Endothelial cell of umbilical vein (primary cell): ENCODE data around the gene CCND2. TPM values are rescaled to one million over a fixed set of nuclear protein-coding genes. Genes with fewer than 3 reads are reported as not detected.

ENCODE experiments used
- BruUV-seq: library from RNA; stranded (reverse); fragments of 400-500 nt; replicated peaks from 2 replicates; lab custom pipeline; 2021; lab: Mats Ljungman, UMichigan
- CTCF ChIA-PET: fragments of 300-600, 350-600 bp; sonication (Branson Sonifier 250); formaldehyde crosslinking; loops from one replicate; lab custom pipeline; 2021; ENCODE audit warnings: antibody characterized with exemption, inconsistent platforms; lab: Charles Lee
- POLR2A ChIA-PET: fragments of 300-600, 350-600 bp; sonication (Branson Sonifier 250); formaldehyde crosslinking; loops from one replicate; lab custom pipeline; 2021; ENCODE audit warnings: antibody characterized with exemption, inconsistent platforms; lab: Charles Lee
- DNase-seq: peaks from one replicate; pipeline ENCODE4 v3.0.0-alpha.2; 2011; ENCODE audit warnings: low read depth, low spot score
- FAIRE-seq: peaks from 2 replicates; lab custom pipeline; 2011; peaks lifted over from hg19 to GRCh38; lab: Jason Lieb, UNC
- H2AFZ ChIP-seq: 2 replicates; pipeline ENCODE4 v1.6.0; 2012; ENCODE audit warnings: low read depth, low read length, control low read depth, inconsistent platforms
- H3K27ac ChIP-seq: 2 replicates; pipeline ENCODE4 v1.5.1; 2011; ENCODE audit warnings: low read depth, mild to moderate bottlenecking, control low read depth, low read length, moderate library complexity; ENCODE audit not compliant: insufficient read depth
- H3K27me3 ChIP-seq, 2 experiments: 2 replicates each; pipeline versions ENCODE4 v1.6.0 to v1.6.1; 2011; ENCODE audit warnings: low read length in 2 of 2, mixed read lengths in 1 of 2; ENCODE audit not compliant: control insufficient read depth in 2 of 2, insufficient read depth in 2 of 2
- H3K36me3 ChIP-seq, 2 experiments: 2 replicates in 1 of 2; 3 replicates in 1 of 2; pipeline ENCODE4 v1.5.1; 2011; ENCODE audit warnings: low read length in 2 of 2, mild to moderate bottlenecking in 1 of 2, moderate library complexity in 1 of 2; ENCODE audit not compliant: control insufficient read depth in 2 of 2, insufficient read depth in 2 of 2; ENCODE audit errors: extremely low read depth in 1 of 2
- H3K4me1 ChIP-seq: 3 replicates; pipeline ENCODE4 v1.5.1; 2011; ENCODE audit warnings: mild to moderate bottlenecking, low read length; ENCODE audit not compliant: control insufficient read depth, insufficient read depth; ENCODE audit errors: extremely low read depth
- H3K4me2 ChIP-seq: 2 replicates; pipeline ENCODE4 v1.6.1; 2011; ENCODE audit warnings: low read length, control low read depth, mixed read lengths; ENCODE audit not compliant: insufficient read depth
- H3K4me3 ChIP-seq, 3 experiments: fragments of 200-600 bp in 1 of 3; sonication (generic), shearing (Covaris generic) in 1 of 3; replicated peaks in 1 of 3; 2 replicates each; pipeline ENCODE4 v1.5.1; 2011 to 2016; ENCODE audit warnings: control low read depth in 3 of 3, low read length in 3 of 3, mild to moderate bottlenecking in 2 of 3, inconsistent platforms in 1 of 3, low read depth in 1 of 3, moderate library complexity in 1 of 3; ENCODE audit not compliant: insufficient read depth in 1 of 3
- H3K79me2 ChIP-seq: 2 replicates; pipeline ENCODE4 v1.6.0; 2012; ENCODE audit warnings: low read length, inconsistent platforms; ENCODE audit not compliant: control insufficient read depth, insufficient read depth
- H3K9ac ChIP-seq: replicated peaks from 2 replicates; pipeline ENCODE3; 2011; ENCODE audit warnings: low read length, control low read depth; ENCODE audit not compliant: insufficient read depth; ENCODE audit errors: extremely low read depth
- H3K9me1 ChIP-seq: replicated peaks from 3 replicates; pipeline ENCODE4 v1.6.0; 2011; ENCODE audit warnings: mild to moderate bottlenecking, low read length; ENCODE audit not compliant: control insufficient read depth, insufficient read depth; ENCODE audit errors: extremely low read depth
- H3K9me3 ChIP-seq: replicated peaks from 2 replicates; pipeline ENCODE4 v1.5.1; 2012; ENCODE audit warnings: low read length, inconsistent platforms; ENCODE audit not compliant: control insufficient read depth, insufficient read depth
- H4K20me1 ChIP-seq: replicated peaks from 2 replicates; pipeline ENCODE3; 2011; ENCODE audit warnings: mild to moderate bottlenecking, low read length; ENCODE audit not compliant: control insufficient read depth, insufficient read depth; ENCODE audit errors: extremely low read depth
- EZH2 ChIP-seq: IDR thresholded peaks from 2 replicates; pipeline ENCODE4 v1.6.1; 2012; ENCODE audit warnings: borderline replicate concordance, low read depth, mild to moderate bottlenecking, moderate library complexity, low read length, inconsistent platforms; ENCODE audit not compliant: severe bottlenecking
- FOS ChIP-seq: IDR thresholded peaks from 2 replicates; pipeline ENCODE4 v1.6.1; 2011; ENCODE audit warnings: mild to moderate bottlenecking, low read length, moderate library complexity, borderline replicate concordance; ENCODE audit not compliant: insufficient read depth
- GATA2 ChIP-seq: IDR thresholded peaks from 2 replicates; pipeline ENCODE4 v1.7.0; 2011; ENCODE audit warnings: low read depth, mild to moderate bottlenecking, moderate library complexity, mixed read lengths, low read length; ENCODE audit not compliant: insufficient read length, insufficient read depth
- JUN ChIP-seq: IDR thresholded peaks from 2 replicates; pipeline ENCODE4 v1.6.1; 2011; ENCODE audit warnings: borderline replicate concordance, low read depth; ENCODE audit not compliant: insufficient read length, insufficient read depth
- MYC ChIP-seq: IDR thresholded peaks from one replicate; pipeline ENCODE4 v1.6.1; 2011; ENCODE audit warnings: mild to moderate bottlenecking, low read depth, low read length
- POLR2A ChIP-seq: IDR thresholded peaks from 2 replicates; pipeline ENCODE4 v1.6.1; 2012; ENCODE audit warnings: low read depth, mild to moderate bottlenecking, control low read depth, low read length
- POLR2AphosphoS5 ChIP-seq: IDR thresholded peaks from 2 replicates; pipeline ENCODE4 v1.6.1; 2012; ENCODE audit warnings: low read depth, mild to moderate bottlenecking, control low read depth, low read length, moderate library complexity; ENCODE audit not compliant: insufficient read depth
- dilution Hi-C: fragments of 300-500 bp; cut with MboI; formaldehyde crosslinking; loops from one replicate; pipeline ENCODE4 v1.15.0; 2019; ENCODE audit warnings: low sequenced_read_pairs; ENCODE audit not compliant: extremely low pct_ligation_motif_present
- intact Hi-C: fragments of 100-400 bp; cut with micrococcal nuclease; formaldehyde crosslinking; loops from one replicate; pipeline ENCODE4 v1.10.0; 2022
- polyA plus RNA-seq, 4 experiments: library from polyadenylated mRNA; depleted of rRNA in 3 of 4; stranded (reverse) in 3 of 4; unstranded in 1 of 4; fragments of >200 nt; gene quantifications; 2 replicates each; pipeline versions ENCODE4 v1.2.1 to v1.2.3, GENCODE V29; 2011 to 2012; ENCODE audit warnings: missing spikeins in 1 of 4
- total RNA-seq: library from RNA; stranded (reverse); gene quantifications from 2 replicates; pipeline ENCODE4 v1.2.3, GENCODE V29; 2021
- TF ChIP-seq, protein P1 (sequence below), 2 donors: IDR thresholded peaks; 1 replicate in 1 of 2; 2 replicates in 1 of 2; pipeline ENCODE4 v1.5.1; 2011; ENCODE audit warnings: low read length in 2 of 2, mild to moderate bottlenecking in 2 of 2, moderate library complexity in 2 of 2, control low read depth in 1 of 2, inconsistent platforms in 1 of 2, low read depth in 1 of 2; ENCODE audit not compliant: insufficient read depth in 1 of 2; ENCODE audit errors: extremely low read depth in 1 of 2
- TF ChIP-seq, protein P2 (sequence below): IDR thresholded peaks from 2 replicates; pipeline ENCODE4 v1.6.1; 2011; ENCODE audit not compliant: insufficient read depth, insufficient read length

The CCND2 gene
- total and polyA plus RNA-seq, 2 donors (not counting 3 experiments of a cell fraction or from before 2014, with no cell fraction given), result 0.68 to 3.4 TPM

DNA sequence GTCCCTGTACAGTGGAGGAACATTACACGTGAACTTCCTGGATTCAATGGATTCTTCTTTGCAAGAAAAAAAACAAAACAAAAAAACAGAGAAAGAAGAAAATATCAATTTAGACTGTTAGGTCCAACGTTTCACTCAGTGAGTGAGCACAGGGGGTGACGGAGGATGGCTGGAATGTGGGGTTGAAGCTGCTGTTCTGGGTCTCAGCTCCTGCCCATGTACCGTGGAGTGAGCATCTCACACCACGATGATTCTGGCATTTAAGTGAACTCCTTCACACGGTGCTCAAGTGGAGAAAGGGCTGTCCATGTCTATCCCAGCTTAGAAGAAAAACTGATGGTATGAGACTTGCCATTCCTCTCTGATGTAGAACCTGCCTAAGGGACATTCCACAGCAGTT is 23.2 kb downstream of the CCND2 start:
- Histone ChIP-seq H3K79me2 (no peaks in the 10 kb centered on the region), H3K4me1 (no peaks in the 10 kb centered on the region), H3K9me3 (no peaks in the 10 kb centered on the region), H3K4me3 (no peak overlapping the region), H3K9ac (no peak overlapping the region), H3K27ac (no peak overlapping the region), H2AFZ (no peak overlapping the region), H3K4me2 (no peak overlapping the region), H3K9me1 (no peaks in the 10 kb centered on the region), H3K27me3 (no peaks in the 10 kb centered on the region), H3K36me3 (no peaks in the 10 kb centered on the region), H4K20me1 (no peaks in the 10 kb centered on the region)
- intact Hi-C loops (no loop called here), dilution Hi-C loops (no loop called here)
- FAIRE-seq, result no peak
- POLR2A ChIA-PET, result no interaction called here
- no peak for DNase-seq
- TF ChIP-seq EZH2 (no peak), JUN (no peak), POLR2A (no peak), MYC (no peak), FOS (no peak), GATA2 (no peak), POLR2AphosphoS5 (no peak)
- TF ChIP-seq, protein P1, sequence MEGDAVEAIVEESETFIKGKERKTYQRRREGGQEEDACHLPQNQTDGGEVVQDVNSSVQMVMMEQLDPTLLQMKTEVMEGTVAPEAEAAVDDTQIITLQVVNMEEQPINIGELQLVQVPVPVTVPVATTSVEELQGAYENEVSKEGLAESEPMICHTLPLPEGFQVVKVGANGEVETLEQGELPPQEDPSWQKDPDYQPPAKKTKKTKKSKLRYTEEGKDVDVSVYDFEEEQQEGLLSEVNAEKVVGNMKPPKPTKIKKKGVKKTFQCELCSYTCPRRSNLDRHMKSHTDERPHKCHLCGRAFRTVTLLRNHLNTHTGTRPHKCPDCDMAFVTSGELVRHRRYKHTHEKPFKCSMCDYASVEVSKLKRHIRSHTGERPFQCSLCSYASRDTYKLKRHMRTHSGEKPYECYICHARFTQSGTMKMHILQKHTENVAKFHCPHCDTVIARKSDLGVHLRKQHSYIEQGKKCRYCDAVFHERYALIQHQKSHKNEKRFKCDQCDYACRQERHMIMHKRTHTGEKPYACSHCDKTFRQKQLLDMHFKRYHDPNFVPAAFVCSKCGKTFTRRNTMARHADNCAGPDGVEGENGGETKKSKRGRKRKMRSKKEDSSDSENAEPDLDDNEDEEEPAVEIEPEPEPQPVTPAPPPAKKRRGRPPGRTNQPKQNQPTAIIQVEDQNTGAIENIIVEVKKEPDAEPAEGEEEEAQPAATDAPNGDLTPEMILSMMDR (IDR thresholded peaks at IDR 0.05; ENCODE audit: extremely low read depth in 1 of 2, insufficient read depth in 1 of 2, low read depth in 1 of 2, low read length in 2 of 2), result no peak
- TF ChIP-seq, protein P2, sequence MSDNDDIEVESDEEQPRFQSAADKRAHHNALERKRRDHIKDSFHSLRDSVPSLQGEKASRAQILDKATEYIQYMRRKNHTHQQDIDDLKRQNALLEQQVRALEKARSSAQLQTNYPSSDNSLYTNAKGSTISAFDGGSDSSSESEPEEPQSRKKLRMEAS, result no peak
- CTCF ChIA-PET, result no interaction called here
- no TSS peak for BruUV-seq
